Left kidney (tissue), 2 donors: ENCODE data around the gene RETREG1. TPM values are rescaled to one million over a fixed set of nuclear protein-coding genes. Genes with fewer than 3 reads are reported as not detected.

Experiments
- DNase-seq: peaks from one replicate; pipeline ENCODE4 v3.0.0-alpha.2; 2013
- polyA plus RNA-seq: library from polyadenylated mRNA; unstranded; fragments of 120-200 nt; gene quantifications from one replicate; pipeline ENCODE4 v1.2.1, GENCODE V29; 2013; ENCODE audit not compliant: insufficient read length

The RETREG1 gene
- polyA plus RNA-seq, 1 donor: 43.1 TPM

DNA sequence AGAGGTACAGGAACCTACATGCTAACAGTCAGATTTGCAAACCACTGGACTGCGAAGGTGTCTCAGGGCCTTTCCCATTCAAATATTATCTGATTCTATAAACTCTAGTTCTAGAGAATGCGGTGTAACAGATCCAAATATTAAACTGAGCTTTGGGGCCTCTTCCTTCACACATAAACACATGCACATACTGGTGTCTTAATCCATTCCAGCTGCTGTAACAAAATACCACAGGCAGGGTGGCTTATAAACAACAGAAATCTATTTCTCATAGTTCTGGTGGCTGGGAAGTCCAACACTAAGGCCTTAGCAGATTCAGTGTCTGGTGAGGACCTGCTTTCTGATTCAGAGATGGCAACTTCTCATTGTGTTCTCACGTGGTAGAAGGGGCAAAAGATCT is 30.2 kb downstream of the RETREG1 start:
- DNase-seq: no peak

DNA sequence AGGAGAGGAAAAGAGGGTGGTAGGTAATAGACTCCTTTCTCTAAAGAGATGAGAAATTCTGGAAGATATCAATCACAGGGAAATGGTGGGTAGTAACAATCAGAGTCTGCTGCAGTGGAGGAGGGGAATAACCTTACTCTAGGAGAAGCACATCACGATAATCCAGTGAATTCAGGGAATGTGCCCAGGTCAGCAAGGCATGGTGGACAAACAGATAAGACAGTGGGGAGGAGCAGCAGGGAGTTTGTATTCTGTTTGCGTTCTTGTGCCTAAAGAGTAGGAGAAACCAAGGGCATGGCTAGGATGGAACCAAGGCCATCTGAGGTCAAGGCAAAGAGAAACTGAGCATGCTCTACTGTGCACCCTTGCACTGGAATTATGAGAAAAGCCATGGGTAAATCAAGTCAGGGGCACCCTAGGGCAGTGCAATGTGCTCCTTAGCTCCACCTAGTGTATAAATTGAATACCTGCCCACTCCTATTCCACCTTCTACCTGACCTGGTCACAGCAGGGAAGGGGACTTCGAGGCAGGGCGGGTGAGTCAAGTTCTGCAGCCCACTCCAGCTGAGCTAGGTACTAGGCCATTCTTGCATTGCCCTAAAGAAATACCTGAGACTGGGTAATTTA is 31.6 kb downstream of the RETREG1 start:
- DNase-seq: no peak

DNA sequence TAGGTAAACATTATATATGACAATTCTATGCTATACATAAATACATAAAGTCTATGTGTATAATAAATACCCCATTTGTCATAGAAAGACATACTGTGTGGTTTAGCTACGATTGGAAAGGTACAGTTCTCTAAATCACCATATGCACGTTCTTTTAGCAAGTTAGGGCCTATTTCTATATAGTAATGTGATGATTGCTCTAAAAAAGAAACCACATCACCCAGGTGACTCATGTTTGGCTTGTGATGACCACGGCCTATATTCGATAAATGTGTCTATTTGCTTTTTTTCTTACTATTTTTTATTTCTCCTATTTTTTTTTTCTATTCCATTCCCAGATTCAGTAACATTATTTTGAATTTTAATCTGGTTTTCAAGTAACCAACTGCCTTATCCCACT is 34.7 kb downstream of the RETREG1 start:
- DNase-seq: no peak

DNA sequence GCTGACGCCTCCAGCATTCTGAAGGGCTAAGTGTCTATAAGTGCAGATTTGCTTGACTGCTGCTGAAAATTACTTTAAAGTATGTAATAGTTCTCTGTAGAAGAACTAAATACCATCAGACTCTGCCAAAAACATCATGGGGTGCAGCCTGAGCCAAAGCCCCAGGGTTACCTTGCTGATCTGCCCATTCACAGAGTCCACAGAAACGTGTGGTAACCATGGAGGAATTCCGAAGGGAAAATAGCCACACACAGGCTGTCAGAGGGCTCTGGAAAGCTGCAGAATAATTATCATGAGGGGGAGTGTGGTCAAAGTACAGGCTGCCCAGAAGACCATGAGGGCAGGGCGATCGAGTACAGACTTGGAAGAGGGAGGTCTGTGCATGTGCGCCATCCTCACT is 36.4 kb downstream of the RETREG1 start:
- no peak for DNase-seq

DNA sequence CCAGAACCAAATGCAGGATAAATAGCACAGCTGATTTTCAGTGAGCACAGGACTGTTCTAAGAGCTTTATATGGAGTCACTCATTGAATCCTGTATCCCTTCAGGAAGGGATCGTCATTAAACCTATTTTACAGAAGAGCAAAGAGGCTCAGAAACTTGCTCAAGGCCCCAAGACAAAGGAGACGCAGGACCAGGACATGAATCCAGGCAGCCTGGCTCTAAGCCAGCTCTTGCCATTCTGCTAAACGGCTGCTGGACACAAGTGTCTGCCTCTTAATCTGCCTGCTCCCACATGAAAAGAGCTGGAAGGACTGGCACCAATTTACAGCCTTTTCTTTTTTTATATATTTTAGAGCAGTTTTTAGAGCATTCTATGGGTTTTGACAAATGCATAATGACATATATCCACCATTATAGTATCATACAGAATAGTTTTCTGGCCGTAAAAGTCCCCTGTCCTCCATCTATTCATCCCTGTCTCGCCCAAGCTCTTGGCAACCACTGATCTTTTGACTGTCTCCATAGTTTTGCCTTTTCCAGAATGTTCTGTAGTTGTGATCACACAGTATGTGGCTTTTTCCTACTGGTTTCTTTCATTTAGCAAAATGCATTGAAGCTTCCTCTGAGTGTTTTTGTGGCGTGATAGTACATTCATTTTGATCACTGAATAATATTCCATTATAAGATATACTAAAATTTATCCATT is 37.5 kb downstream of the RETREG1 start:
- DNase-seq: no peak

DNA sequence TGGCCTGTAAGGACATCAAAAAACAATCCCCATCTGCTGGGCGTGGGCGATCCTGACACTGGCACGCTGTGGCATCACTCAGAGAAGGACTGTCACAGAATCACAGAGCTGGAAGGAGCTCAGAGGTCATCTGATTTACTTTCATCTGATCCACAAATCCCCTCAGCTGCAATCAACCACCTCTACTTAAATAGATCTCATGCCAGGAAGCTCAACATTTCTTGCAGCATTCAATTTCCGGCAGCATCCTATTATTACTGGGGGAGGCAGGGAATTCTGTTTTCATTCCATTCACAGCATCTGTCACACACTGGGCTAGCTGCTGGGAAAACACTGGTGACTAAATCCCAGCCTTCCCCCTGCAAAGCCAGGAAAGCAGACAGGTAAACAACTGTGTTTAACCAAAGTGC is 38.3 kb downstream of the RETREG1 start:
- no peak for DNase-seq

DNA sequence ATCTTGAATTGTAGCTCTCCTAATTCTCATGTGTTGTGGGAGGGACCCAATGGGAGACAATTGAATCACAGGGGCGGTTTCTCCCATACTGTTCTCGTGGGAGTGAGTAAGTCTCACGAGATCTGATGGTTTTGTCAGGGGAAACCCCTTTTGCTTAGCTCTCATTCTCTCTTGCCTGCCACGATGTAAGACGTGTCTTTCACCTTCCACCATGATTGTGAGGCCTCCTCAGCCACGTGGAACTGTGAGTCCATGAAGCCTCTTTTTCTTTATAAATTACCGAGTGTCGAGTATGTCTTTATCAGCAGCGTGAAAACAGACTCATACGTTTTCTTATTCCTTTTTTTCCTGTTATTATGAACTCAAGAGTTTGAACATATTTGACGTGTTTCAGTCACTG is 39.1 kb downstream of the RETREG1 start:
- DNase-seq: no peak

DNA sequence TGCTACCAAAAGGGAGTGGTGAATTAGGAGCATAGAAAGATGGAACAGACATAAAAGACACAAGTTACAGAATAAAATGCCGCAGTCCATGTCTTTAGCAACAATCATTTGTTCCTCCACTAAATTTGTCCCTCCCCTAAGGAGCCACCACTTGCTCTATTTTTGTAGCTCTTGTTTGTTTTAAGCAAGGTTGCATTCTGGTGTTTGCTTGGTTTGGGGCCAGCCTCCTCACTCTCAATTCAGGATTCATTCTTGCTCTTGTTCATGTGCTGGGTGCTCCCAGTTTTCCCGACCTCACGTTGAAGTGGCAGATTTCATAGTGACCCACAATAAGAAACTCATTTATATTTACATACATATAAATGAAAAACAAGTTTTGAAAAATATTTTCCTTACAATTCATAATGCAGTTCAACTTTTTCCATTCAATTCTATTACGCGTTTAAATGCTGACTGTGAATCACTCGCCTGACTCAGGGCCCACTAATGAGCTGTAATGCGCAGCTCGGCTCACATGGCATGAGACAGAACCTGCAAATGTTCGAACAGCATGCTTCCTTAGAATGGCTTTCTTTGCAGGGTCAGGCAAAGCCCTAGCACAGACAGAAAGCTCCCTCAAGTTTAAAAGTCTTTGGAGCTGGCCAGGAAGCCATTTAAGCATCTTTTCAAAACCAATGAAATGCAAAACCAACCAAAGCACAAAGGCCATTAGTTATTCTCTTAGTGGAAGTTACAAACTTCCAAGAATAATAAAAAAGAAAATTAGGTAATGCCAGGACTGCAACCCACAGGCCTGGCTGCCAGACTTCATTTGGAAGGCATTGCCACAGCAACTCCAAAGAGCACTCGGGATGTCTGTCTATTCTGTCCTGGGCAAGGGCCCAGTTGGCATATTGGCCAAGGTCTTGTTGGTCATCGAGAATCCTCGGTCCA is 41.7 kb downstream of the RETREG1 start:
- no peak for DNase-seq

DNA sequence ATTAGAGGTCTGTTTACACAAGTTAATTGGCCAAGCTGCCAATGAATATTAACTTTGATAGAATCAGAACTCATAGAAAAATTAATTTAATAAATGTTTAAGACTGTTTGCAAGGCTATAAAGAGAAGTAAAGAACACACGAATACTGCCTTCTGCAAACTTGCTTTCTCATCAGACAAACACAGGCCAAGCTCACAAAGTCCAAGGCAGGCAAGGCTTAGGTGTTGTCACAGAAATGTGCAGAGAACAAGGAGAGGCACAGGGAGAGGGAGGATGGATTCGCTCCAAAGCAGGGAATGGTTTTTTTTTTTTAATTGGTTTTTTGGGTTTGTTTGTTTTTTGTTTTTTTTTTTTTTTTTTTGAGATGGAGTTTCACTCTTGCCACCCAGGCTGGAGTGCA is 43.4 kb downstream of the RETREG1 start:
- no peak for DNase-seq

DNA sequence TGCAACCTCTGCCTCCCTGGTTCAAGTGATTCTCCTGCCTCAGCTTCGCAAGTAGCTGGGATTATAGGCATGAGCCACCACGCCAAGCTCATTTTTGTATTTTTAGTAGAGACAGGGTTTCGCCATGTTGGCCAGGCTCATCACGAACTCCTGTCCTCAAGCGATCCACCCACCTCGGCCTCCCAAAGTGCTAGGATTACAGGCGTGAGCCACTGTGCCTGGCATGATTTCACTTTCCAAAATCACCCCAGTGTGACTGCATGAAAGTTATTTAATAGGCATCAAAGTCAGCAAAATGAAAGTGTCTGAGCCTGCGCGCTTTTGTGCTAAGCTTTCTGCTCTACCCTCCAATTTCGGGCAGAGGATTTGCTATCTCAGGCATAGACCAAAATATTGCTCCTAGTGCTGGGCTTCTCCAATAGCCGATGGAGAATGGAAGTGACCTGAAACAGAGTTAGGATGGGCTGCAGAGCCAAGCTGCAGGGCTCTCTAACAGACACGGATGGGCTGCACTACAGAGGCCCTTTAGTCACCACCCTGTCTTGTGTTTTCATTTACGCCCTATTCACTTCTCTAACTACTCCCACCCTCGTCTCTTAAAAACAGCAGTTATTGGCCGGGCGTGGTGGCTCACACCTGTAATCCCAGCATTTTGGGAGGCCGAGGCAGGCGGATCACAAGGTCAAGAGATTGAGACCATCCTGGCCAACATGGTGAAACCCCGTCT is 44.3 kb downstream of the RETREG1 start:
- no peak for DNase-seq

DNA sequence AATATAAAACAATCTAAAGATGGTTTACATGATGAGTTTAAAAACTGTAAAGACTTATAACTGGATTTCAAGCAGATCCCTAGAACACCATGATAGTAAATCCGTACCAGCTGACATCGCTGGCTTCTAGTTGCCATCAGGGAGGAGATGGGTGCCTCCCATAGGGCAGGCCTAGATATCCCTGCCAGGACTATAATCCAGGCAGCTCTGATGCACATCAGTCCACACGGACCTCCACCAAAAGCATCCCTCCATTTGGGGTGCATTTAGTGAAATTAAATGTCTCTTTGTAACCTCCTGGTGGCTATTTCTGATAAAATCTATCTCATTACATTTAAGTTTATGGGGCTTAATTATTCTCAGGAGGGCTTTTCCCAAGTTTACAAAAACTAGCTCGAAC is 45.8 kb downstream of the RETREG1 start:
- no peak for DNase-seq

DNA sequence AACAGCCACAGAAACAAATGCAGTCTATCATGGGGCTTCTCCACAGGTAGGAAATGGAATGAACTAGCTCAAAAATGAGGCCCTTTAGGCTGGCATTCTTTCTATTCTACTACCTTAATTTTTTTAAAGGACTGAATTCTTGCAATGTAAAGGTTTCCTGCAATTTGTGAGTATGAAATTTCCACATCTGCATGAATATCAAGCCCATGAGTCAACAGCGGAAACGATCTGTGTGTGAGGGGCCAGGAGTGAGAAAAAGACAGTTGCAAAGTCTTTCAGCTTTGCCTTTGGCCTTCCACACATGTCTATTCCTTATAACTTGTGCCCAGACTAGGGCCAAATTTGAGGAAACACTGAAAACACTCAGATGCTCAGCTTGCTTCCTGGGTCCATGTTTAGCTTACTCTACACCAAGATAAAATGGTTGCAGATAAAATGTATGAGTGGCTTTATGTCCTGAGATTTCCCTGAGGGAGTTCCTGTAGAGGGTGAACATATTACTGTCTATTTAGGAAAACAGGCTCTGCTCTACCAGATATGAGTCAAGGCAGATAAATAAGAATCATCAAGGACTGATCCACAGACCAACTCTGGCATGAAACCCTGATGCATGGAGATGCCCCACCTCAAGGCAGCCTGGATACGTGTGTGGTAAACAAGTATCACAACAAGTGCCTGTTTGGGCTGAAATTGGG is 46.5 kb downstream of the RETREG1 start:
- DNase-seq: no peak

DNA sequence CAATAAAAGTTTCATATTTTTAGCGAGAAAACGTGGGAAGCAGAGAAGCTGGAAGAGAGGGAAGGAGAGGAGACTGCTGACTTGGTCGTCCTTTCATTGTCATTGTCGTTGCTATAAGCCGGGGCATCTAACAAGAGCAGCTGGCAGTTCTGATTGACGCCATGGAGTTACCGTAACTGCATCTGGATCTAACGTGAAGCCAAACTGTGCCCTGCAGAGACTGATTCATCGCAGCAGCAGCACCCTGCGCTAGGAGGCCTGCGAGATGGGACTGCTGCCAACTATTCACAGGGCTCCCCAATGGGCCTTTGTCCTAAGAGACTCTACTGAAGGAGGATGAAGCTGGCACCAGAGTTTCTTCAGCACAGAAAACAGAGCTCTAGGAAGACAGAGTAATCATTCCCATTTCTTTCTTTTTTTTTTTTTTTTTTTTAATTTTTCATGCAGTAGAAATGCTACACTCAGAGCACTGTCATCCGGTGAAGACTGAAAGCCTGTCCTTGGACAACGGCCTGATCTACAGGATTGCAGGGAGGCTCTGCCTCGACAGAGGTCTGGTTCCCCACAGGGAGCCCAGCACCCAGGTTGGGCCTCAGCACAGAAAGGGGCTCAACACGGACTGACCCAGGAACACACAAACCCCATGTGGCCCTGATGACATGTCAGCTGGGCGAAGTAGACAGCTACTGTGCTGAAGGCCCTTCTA is 47.8 kb downstream of the RETREG1 start:
- DNase-seq: no peak

DNA sequence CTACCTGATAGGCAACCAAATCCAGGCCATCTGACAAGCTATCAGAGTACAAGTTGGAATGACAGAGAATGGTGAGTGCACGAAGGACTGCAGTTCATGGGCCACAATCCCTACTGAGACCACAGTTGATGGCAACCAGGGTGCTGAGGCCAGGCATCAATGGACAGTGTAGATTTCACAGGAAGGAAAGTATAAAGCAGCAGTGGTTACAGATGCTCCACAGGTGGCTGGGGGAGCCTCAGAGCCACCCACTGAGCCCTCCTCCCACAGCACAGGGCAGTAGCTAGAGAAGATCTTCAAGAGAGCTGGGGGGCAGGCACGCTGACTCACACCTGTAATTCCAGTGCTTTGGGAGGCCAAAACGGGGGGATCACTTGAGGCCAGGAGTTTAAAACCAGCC is 49.4 kb downstream of the RETREG1 start:
- no peak for DNase-seq

DNA sequence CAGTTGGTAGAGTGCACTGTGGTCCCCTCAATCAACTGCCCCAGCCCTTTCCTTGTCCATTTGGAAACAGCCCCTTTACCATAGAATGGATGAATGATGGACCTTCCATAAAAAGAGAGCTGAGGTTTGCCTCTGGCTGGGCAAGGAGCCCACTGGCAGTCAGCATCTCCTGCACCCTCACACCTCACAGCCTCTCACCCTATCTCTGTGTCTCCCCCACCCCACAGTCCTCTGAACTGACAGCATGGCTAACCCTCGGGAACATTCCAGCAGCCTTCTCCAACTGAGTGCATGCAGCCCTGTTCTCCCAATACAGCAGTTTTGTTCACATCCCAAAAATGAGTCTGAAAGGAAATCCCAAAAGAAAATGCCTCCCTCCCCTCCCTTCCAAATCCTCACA is 51.7 kb downstream of the RETREG1 start:
- DNase-seq: no peak

DNA sequence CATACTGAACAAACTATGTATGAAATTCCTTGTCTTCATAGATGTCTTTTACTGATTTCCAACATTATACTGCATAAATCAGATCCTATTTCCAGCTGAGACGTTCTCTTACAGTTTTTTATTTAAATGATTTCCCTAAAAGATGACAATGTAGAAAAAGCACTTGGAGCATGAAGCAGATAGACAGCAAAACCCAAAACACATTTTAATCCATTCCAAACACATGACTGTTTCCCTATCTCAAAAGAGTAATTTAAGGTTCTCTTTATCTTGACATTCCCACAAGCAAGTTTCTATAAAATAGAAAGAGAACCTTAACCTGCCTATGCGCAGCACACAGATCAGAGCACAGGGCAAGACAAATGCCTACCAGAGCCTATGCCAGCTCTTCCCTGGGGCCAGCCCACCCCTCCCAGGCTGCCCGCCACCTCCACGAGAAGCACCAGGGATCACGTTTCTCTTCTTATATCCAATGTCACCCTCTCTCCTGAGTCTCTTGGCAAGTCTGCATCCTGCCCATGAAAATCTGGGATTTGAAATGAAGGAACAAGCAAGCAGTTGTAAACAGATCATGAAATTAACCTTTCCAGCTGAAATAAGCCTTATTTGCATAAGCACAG is 52.4 kb downstream of the RETREG1 start:
- DNase-seq: no peak

DNA sequence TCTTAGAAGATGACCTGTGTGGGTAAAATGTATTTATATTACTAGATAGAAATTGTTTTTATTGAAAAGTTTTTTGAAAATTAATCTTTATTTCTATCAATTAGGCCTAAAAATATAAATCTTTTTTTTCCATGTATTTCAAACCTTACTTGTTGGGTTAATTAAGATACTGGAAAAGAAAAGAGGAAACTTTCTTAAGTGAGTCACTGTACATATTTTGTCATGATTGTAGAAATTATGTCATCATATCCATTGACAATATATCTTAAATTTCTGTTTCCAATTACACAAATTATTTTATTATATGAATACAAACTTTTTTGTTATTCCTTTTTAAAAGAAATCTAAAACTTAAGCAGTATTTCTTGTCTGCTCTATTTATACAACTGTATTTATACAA is 53.1 kb downstream of the RETREG1 start:
- DNase-seq: no peak

DNA sequence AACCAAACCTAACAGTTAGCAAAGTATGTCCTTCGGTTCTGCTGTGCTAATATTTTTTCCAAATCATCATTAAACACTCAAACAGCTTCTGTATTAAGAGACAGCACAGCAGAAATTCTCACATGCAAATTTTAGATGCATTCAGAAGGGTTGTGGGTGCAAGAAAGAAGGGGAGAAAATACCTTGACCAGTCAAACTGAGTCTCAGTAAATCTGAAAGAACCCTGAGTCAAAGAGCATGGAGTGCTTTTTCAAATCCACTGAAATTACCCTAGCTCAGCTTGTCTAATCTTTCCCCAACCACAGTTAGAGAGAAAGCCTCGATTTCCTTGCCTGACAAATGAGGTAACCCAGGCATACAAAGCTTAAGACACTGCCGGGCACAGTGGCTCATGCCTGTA is 55.1 kb downstream of the RETREG1 start:
- no peak for DNase-seq

DNA sequence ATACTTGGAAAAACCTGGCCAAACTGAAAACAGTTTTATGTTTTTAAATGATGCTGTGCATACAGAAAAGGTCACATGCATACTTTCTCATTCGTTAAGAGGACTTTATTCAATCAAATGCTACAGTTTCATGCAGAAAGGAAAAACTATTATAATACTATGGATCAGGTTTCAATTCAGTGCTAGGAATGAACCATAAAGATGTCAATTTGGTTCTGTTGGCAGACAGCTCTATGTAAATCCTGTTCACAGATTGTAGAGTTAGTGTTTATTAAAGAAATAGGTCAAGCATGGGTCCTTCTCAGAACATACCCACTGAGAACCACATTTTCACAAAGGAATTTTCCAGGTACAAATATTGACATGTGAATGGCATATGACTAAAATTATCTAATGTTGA is 57.1 kb downstream of the RETREG1 start:
- no peak for DNase-seq

DNA sequence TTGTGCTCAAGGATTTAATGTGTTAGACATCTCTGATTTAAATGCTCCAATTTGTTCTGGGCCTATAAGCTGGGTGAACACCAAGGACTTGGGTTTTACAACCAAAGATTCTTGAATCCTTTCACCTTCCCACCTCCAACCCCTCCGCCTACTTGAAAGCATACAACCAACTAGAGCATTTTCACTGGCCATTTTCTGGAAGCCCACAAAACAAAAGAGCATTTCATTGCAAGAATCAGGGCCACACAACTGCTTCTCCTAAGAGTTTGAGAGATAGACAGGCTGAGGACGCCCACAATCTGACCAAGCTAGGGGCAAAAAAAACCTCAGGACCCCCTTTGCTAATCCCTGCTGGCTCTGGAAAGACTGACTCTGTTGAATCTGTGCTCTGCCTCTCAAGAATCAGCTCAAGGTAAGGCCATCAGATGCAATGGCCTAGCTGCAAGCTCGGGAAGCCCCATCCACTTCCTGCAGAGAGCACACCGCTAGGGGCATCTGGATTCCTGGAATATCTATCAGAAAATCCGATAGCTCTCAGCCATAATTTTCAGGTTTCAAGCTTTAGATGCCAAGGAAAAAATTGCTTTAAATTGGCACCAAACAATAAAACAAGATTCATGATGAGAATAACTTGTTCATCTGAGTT is 57.7 kb downstream of the RETREG1 start:
- no peak for DNase-seq
